Endothelial cell (in vitro differentiated cells): Measurements from ENCODE around the gene ZNF444. TPM values are rescaled to one million over a fixed set of nuclear protein-coding genes. Genes with fewer than 3 reads are reported as not detected.
"Not testable (repeated sequence)": the region's sequence is repeated elsewhere in the genome, so short reads cannot be mapped to it uniquely, and the experiment has no call there.

Source experiments
- DNase-seq: peaks from one replicate; pipeline ENCODE4 v3.0.0; 2021; ENCODE audit warnings: low spot score
- H3K27ac Mint-ChIP-seq: one replicate; pipeline ENCODE4 v1.8.0; 2021; ENCODE audit warnings: mixed read lengths, inconsistent platforms; ENCODE audit not compliant: unreplicated experiment
- H3K27me3 Mint-ChIP-seq: one replicate; pipeline ENCODE4 v1.8.0; 2021; ENCODE audit warnings: mild to moderate bottlenecking, moderate library complexity, mixed read lengths, inconsistent platforms; ENCODE audit not compliant: unreplicated experiment
- H3K36me3 Mint-ChIP-seq: one replicate; pipeline ENCODE4 v1.8.0; 2021; ENCODE audit warnings: mild to moderate bottlenecking, low read depth, mixed read lengths, inconsistent platforms; ENCODE audit not compliant: unreplicated experiment
- H3K4me1 Mint-ChIP-seq: one replicate; pipeline ENCODE4 v1.8.0; 2021; ENCODE audit warnings: mild to moderate bottlenecking, mixed read lengths, inconsistent platforms; ENCODE audit not compliant: unreplicated experiment
- H3K4me3 Mint-ChIP-seq: one replicate; pipeline ENCODE4 v1.8.0; 2021; ENCODE audit warnings: mild to moderate bottlenecking, mixed read lengths, inconsistent platforms; ENCODE audit not compliant: unreplicated experiment
- H3K9me3 Mint-ChIP-seq: one replicate; pipeline ENCODE4 v1.8.0; 2021; ENCODE audit warnings: mixed read lengths, inconsistent platforms; ENCODE audit not compliant: unreplicated experiment
- total RNA-seq: library from RNA; stranded (reverse); fragmentation: NEBNext Ultra II Directional; extraction: Animal tissue kit (Norgen Biotek cat#: 25700); gene quantifications from one replicate; pipeline ENCODE4 v1.2.1, GENCODE V29; 2021; ENCODE audit not compliant: unreplicated experiment
- TF ChIP-seq, protein P1 (sequence below): fragments of 200-600 bp; sonication (generic); IDR thresholded peaks from one replicate; pipeline ENCODE4 v1.5.0; 2021; ENCODE audit warnings: antibody characterized with exemption; ENCODE audit not compliant: unreplicated experiment

Gene ZNF444
- total RNA-seq, 1 donor from 2014 or later = 40.8 TPM

DNA sequence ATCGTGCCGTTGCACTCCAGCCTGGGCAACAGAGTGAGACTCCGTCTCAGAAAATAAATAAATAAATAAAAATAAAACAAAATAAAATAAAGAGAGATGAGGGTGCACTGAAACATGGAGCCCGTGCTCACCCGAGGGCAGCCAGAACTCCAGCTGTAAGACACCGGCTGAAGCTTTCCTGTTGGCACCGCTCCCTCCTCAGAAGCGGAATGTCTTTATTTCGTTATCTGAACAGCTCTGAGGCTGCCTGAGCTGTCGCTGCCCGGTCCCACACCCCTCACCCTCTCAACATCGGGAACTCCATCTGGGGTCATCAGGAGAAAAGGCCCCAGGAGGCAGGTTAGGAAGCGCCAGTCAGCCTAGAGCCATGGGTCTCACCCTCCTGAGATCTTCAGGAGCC, 44.4 kb upstream of the ZNF444 start:
- H3K36me3 Mint-ChIP-seq = peaks cover 41% of the 10 kb centered on the region

DNA sequence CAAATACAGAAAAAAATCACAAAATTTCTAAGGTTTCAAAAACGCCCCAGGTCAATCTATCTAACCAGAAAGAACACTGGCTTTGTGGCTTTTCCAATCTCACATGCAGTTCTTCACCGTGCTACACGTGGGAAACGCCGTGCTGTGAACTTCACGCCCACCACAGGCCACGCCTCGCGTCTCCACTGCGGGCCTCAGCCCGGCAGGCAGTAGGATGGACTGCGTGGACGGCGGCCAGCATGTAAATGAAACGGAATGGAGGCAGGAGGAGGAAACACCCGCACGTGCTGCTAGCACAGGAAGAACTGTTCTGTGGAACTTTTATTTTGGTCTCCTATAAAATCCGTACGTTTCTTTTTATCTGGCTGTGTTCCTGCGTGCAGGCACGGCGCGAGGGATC, 43.8 kb upstream of the ZNF444 start:
- H3K27me3 Mint-ChIP-seq = peaks cover 16% of the 10 kb centered on the region
- H3K27ac Mint-ChIP-seq = no peak overlapping the region
- H3K9me3 Mint-ChIP-seq = no peaks in the 10 kb centered on the region
- peaks cover 3% of the 10 kb centered on the region for H3K4me1 Mint-ChIP-seq
- TF ChIP-seq, protein P1, sequence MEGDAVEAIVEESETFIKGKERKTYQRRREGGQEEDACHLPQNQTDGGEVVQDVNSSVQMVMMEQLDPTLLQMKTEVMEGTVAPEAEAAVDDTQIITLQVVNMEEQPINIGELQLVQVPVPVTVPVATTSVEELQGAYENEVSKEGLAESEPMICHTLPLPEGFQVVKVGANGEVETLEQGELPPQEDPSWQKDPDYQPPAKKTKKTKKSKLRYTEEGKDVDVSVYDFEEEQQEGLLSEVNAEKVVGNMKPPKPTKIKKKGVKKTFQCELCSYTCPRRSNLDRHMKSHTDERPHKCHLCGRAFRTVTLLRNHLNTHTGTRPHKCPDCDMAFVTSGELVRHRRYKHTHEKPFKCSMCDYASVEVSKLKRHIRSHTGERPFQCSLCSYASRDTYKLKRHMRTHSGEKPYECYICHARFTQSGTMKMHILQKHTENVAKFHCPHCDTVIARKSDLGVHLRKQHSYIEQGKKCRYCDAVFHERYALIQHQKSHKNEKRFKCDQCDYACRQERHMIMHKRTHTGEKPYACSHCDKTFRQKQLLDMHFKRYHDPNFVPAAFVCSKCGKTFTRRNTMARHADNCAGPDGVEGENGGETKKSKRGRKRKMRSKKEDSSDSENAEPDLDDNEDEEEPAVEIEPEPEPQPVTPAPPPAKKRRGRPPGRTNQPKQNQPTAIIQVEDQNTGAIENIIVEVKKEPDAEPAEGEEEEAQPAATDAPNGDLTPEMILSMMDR = no peak
- no peak for DNase-seq
- no peak overlapping the region for H3K4me3 Mint-ChIP-seq
- H3K36me3 Mint-ChIP-seq = peaks cover 39% of the 10 kb centered on the region

More for the DNA sequence above, 44.4 kb upstream of the ZNF444 start:
- Mint-ChIP-seq H3K4me1 (peaks cover 3% of the 10 kb centered on the region), H3K27ac (no peak overlapping the region), H3K27me3 (peaks cover 16% of the 10 kb centered on the region), H3K4me3 (no peak overlapping the region), H3K9me3 (no peaks in the 10 kb centered on the region)
- no peak for DNase-seq
- TF ChIP-seq, protein P1 = no peak

DNA sequence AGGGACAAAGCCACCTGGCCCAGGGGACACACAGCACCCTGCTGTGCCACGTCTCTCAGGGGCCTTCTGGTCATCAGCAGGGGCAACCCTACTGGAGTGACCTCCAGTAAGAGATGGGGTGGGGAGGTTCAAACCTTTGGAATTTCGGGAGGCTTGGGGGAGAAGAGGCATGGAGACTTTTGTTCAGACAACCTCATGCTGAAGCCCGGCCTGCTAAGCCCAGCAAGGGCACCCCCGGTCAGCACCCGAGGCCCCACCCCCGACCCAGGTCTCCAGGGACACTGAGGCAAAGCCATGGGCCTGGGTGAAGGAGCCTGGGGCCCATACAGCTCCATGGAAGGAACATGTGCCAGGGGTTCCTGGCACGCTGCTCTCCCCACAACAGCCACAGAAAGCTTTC, 43.3 kb upstream of the ZNF444 start:
- no peak for DNase-seq

DNA sequence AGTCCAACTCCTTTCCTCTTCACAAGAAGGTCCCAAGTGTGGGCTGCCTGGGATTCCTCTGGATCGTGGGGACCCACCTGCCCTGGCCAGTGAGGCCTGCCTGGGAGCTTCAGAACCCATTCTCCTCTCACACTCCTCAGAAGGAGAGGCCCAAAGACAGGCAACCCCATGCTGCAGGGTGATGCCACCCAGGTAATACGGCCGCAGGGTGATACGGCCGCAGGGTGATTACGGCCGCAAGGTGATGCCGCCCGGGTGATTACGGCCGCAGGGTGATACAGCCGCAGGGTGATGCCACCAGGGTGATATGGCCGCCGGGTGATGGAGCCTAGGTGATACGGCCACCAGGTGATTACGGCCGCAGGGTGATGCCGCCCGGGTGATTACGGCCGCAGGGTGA, 42.9 kb upstream of the ZNF444 start:
- not testable (repeated sequence) for H3K4me1 Mint-ChIP-seq, H3K9me3 Mint-ChIP-seq, H3K4me3 Mint-ChIP-seq, H3K27ac Mint-ChIP-seq, DNase-seq
- Mint-ChIP-seq H3K27me3 (peaks cover 18% of the 10 kb centered on the region), H3K36me3 (peaks cover 30% of the 10 kb centered on the region)

More for the DNA sequence above, 43.3 kb upstream of the ZNF444 start:
- H3K27me3 Mint-ChIP-seq = peaks cover 18% of the 10 kb centered on the region
- no peak overlapping the region for H3K4me3 Mint-ChIP-seq
- peaks cover 34% of the 10 kb centered on the region for H3K36me3 Mint-ChIP-seq
- H3K4me1 Mint-ChIP-seq = peaks cover 3% of the 10 kb centered on the region
- TF ChIP-seq, protein P1 = no peak
- H3K27ac Mint-ChIP-seq = no peak overlapping the region
- no peaks in the 10 kb centered on the region for H3K9me3 Mint-ChIP-seq

DNA sequence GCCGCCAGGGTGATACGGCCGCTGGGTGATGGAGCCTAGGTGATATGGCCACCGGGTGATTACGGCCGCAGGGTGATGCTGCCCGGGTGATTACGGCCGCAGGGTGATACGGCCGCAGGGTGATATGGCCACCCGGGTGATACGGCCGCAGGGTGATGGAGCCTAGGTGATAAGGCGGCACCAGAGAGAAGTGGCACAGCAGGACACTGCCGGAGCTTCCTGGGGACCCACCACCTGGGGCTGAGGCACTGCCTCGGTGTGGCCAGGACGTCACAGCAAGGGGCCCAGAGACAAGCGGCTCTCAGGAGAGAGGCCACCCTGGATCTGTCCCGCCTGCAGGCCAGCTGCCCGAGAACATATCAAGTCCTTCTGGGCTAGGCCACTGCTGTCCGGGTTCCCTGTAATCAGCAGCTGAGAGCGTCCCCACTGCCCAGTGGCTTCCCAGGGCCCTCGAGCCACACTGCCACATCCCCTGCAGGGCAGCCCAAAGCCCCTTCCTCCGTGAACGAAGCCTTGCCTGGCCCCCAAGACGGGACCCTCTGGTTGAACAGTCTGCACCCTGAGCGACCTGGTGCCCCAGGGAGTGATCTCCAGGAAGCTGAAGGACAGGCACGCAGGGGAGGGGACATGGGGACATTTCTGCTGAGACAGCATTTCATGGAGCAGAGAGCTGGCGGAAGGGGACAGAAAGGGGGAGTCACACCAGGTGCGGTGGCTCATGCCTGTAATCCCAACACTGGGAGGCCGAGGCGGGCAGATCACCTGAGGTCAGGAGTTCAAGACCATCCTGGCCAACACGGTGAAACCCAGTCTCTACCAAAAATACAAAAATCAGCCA, 42.1 kb upstream of the ZNF444 start:
- H3K27me3 Mint-ChIP-seq = peaks cover 15% of the 10 kb centered on the region
- no peak for DNase-seq
- no peak overlapping the region for H3K27ac Mint-ChIP-seq
- H3K4me3 Mint-ChIP-seq = no peak overlapping the region
- peaks cover 23% of the 10 kb centered on the region for H3K36me3 Mint-ChIP-seq
- TF ChIP-seq, protein P1 = no peak
- peaks cover 3% of the 10 kb centered on the region for H3K4me1 Mint-ChIP-seq
- H3K9me3 Mint-ChIP-seq = no peaks in the 10 kb centered on the region
